OCI-LY3 (cell line): ENCODE results near the gene DOCK4.

Experiments
- CTCF ChIP-seq: fragments of 200-600, 300-600 bp; sonication (generic); IDR thresholded peaks from 2 replicates; pipeline ENCODE4 v1.5.1; 2014; ENCODE audit warnings: antibody characterized with exemption, low read length, low read depth
- EZH2phosphoT487 ChIP-seq: fragments of 200-600 bp; shearing (Covaris generic); IDR thresholded peaks from 2 replicates; pipeline ENCODE4 v1.6.1; 2018; ENCODE audit warnings: antibody characterized with exemption, mixed run types, low read depth

GRCh38 chr7:111789048-111789320 lies 417.2 kb downstream of the DOCK4 start:
- no peak for TF ChIP-seq CTCF
- no peak for TF ChIP-seq EZH2phosphoT487
